Keratinocyte (primary cell): ENCODE measurements around the gene P2RY2.

Experiments used
- CTCF ChIP-seq, 3 experiments: IDR thresholded peaks in 1 of 3; conservative IDR thresholded peaks in 1 of 3; optimal IDR thresholded peaks in 1 of 3; 2 replicates in 2 of 3; 3 replicates in 1 of 3; pipeline versions ENCODE3 to v1.5.1; 2011; ENCODE audit warnings: low read length in 3 of 3, mild to moderate bottlenecking in 3 of 3, moderate library complexity in 2 of 3, control low read depth in 1 of 3, inconsistent platforms in 1 of 3; ENCODE audit not compliant: insufficient read depth in 2 of 3; ENCODE audit errors: extremely low read depth in 1 of 3
- EZH2 ChIP-seq: IDR thresholded peaks from one replicate; pipeline ENCODE4 v1.6.1; 2012; ENCODE audit warnings: inconsistent platforms, mild to moderate bottlenecking, low read length, moderate library complexity

GRCh38 chr11:73223998-73224730 is 6.1 kb downstream of the P2RY2 start:
- TF ChIP-seq EZH2 (no peak), CTCF (optimal IDR thresholded peaks at IDR 0.05 in 1 of 3, IDR thresholded peaks at IDR 0.05 in 1 of 3, conservative IDR thresholded peaks at IDR 0.05 in 1 of 3; ENCODE audit: extremely low read depth in 1 of 3, insufficient read depth in 2 of 3, low read length in 3 of 3) (no peak)
